Measurements from ENCODE around the gene TBXAS1. TPM values are rescaled to one million over a fixed set of nuclear protein-coding genes. Genes with fewer than 3 reads are reported as not detected.

The TBXAS1 gene
- total RNA-seq, 4 donors from 2014 or later: 9.0 to 22.2 (median 14.6) TPM

- in situ Hi-C loops (cut with MboI; ENCODE audit: low pct_ligation_motif_present in 1 of 4, low pct_unique_long_range_greater_than_20kb in 1 of 4, low sequenced_read_pairs in 3 of 4): no loop called here
- intact Hi-C loops (cut with DNase I; ENCODE audit: low total_unique reads): no loop called here
- no peaks in the 10 kb centered on the region for H3K27me3 ChIP-seq
- no peak overlapping the region for H3K27ac ChIP-seq
- TF ChIP-seq, protein P1, sequence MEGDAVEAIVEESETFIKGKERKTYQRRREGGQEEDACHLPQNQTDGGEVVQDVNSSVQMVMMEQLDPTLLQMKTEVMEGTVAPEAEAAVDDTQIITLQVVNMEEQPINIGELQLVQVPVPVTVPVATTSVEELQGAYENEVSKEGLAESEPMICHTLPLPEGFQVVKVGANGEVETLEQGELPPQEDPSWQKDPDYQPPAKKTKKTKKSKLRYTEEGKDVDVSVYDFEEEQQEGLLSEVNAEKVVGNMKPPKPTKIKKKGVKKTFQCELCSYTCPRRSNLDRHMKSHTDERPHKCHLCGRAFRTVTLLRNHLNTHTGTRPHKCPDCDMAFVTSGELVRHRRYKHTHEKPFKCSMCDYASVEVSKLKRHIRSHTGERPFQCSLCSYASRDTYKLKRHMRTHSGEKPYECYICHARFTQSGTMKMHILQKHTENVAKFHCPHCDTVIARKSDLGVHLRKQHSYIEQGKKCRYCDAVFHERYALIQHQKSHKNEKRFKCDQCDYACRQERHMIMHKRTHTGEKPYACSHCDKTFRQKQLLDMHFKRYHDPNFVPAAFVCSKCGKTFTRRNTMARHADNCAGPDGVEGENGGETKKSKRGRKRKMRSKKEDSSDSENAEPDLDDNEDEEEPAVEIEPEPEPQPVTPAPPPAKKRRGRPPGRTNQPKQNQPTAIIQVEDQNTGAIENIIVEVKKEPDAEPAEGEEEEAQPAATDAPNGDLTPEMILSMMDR (IDR thresholded peaks at IDR 0.05): no peak
- TF ChIP-seq POLR2A (IDR thresholded peaks at IDR 0.05) (no peak), POLR2AphosphoS5 (IDR thresholded peaks at IDR 0.05) (no peak), EP300 (IDR thresholded peaks at IDR 0.05; ENCODE audit: low read depth) (no peak)
- WGBS, 2 donors (ENCODE audit: low coverage in 1 of 2): 84 to 94% methylated on average over 4 to 5 of the region's 5 CpGs
- DNase-seq: no peak
- no peak overlapping the region for H3K4me3 ChIP-seq
- H3K36me3 ChIP-seq: no peaks in the 10 kb centered on the region
- peaks cover 0 to 11% (median 2%) of the 10 kb centered on the region in 4 donors for H3K4me1 ChIP-seq
- no peaks in the 10 kb centered on the region for H3K9me3 ChIP-seq
Measured at GRCh38 chr7:139889186-139889871, 60.3 kb downstream of the TBXAS1 start.

DNA sequence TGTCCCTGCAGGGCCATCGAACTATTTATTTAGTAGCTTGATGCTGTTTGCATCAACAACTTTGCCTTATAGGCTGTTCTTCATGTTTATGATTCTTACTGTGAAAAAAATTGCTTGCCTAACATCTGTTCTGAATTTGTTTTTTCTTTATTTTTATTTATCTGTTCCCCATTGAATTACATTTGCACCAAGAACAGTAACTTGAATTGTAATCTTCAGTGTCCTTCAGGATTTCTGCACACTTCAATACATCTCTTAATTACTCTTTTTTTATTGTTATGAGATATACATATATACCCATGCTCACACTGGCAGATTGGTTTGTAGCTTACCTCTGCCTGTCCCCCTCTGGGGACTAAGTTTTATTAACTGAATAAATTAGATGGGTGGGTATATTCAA, 64.4 kb downstream of the TBXAS1 start:
- Histone ChIP-seq H3K4me1 (peaks cover 0 to 4% (median 0%) of the 10 kb centered on the region in 4 donors), H3K36me3 (no peaks in the 10 kb centered on the region), H3K27me3 (no peaks in the 10 kb centered on the region), H3K27ac (no peak overlapping the region), H3K4me3 (no peak overlapping the region), H3K9me3 (no peaks in the 10 kb centered on the region)
- in situ Hi-C loops (cut with MboI; ENCODE audit: low pct_ligation_motif_present in 1 of 4, low pct_unique_long_range_greater_than_20kb in 1 of 4, low sequenced_read_pairs in 3 of 4): no loop called here
- intact Hi-C loops (cut with DNase I; ENCODE audit: low total_unique reads): no loop called here
- TF ChIP-seq EP300 (IDR thresholded peaks at IDR 0.05; ENCODE audit: low read depth): no peak
- TF ChIP-seq POLR2AphosphoS5 (IDR thresholded peaks at IDR 0.05): no peak
- TF ChIP-seq, protein P1 (IDR thresholded peaks at IDR 0.05): no peak
- no peak for TF ChIP-seq POLR2A (IDR thresholded peaks at IDR 0.05)
- DNase-seq: no peak
- WGBS, 2 donors (ENCODE audit: low coverage in 1 of 2): 56 to 82% methylated on average over 1 of the region's 1 CpG

- in situ Hi-C loops (cut with MboI; ENCODE audit: low pct_ligation_motif_present in 1 of 4, low pct_unique_long_range_greater_than_20kb in 1 of 4, low sequenced_read_pairs in 3 of 4): no loop called here
- H3K9me3 ChIP-seq: no peaks in the 10 kb centered on the region
- no peak overlapping the region for H3K4me3 ChIP-seq
- no peaks in the 10 kb centered on the region for H3K36me3 ChIP-seq
- peaks cover 0 to 4% (median 0%) of the 10 kb centered on the region in 4 donors for H3K4me1 ChIP-seq
- DNase-seq: no peak
- no peak for TF ChIP-seq POLR2A (IDR thresholded peaks at IDR 0.05)
- no peak for TF ChIP-seq POLR2AphosphoS5 (IDR thresholded peaks at IDR 0.05)
- TF ChIP-seq, protein P1 (IDR thresholded peaks at IDR 0.05): no peak
- TF ChIP-seq EP300 (IDR thresholded peaks at IDR 0.05; ENCODE audit: low read depth): no peak
- H3K27ac ChIP-seq: no peak overlapping the region
- H3K27me3 ChIP-seq: no peaks in the 10 kb centered on the region
- intact Hi-C loops (cut with DNase I; ENCODE audit: low total_unique reads): no loop called here
- 57 to 100% methylated on average over 3 to 4 of the region's 4 CpGs for whole genome bisulfite sequencing, 2 donors (ENCODE audit: low coverage in 1 of 2)
Measured at GRCh38 chr7:139893999-139894398, 64.9 kb downstream of the TBXAS1 start.

DNA sequence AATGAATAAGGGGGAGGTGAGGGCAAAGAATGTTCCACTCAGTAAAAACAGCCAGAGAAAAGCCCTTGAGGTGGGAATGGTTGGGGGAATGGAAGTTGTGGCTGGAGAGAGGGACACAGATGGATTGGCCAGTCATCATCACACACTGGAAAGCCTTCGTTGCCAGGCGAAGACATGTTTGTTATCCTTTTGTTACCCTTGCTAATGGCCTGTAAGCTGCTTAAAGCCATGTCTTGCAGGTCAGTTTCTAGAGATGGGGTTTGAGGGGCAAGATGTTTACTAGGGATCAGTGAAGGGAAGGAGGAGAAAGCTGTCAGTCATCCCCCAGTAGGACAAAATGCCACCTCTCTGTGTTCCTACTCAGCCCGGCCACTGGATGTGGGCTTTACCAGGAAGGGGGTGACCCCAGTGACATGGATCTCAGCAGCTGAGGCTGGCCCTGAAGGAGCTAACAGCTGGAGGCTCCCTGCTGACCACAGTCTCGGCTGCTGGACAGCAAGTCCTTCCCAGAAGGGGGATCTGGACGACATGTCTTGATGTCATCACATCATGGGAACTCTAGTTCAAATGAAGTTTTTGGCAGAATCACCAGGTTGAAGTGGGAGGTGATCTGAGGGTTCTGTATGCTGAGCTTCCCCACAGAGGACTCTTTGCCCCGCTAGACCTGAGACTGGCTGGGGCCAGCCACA, 66.2 kb downstream of the TBXAS1 start:
- WGBS, 2 donors (ENCODE audit: low coverage in 1 of 2): 84% methylated on average over 6 of the region's 6 CpGs; no CpG with 5 or more reads in 1 of the 2 donors
- H3K27me3 ChIP-seq: no peaks in the 10 kb centered on the region
- no peaks in the 10 kb centered on the region for H3K9me3 ChIP-seq
- TF ChIP-seq EP300 (IDR thresholded peaks at IDR 0.05; ENCODE audit: low read depth) (no peak), POLR2AphosphoS5 (IDR thresholded peaks at IDR 0.05) (no peak), POLR2A (IDR thresholded peaks at IDR 0.05) (no peak)
- TF ChIP-seq, protein P1 (IDR thresholded peaks at IDR 0.05): no peak
- H3K4me1 ChIP-seq: peaks cover 0 to 4% (median 0%) of the 10 kb centered on the region in 4 donors
- in situ Hi-C loops (cut with MboI; ENCODE audit: low pct_ligation_motif_present in 1 of 4, low pct_unique_long_range_greater_than_20kb in 1 of 4, low sequenced_read_pairs in 3 of 4) (no loop called here), intact Hi-C loops (cut with DNase I; ENCODE audit: low total_unique reads) (no loop called here)
- no peaks in the 10 kb centered on the region for H3K36me3 ChIP-seq
- no peak overlapping the region for H3K27ac ChIP-seq
- no peak for DNase-seq
- no peak overlapping the region for H3K4me3 ChIP-seq

Measured in transverse colon (tissue), 4 donors.